Hypothalamus (tissue), 51 donors: ENCODE measurements around the gene VAV1.
"Not testable (repeated sequence)": the region's sequence is repeated elsewhere in the genome, so short reads cannot be mapped to it uniquely, and the experiment has no call there.

Source experiments
- DNase-seq, 51 donors: peaks; one replicate each; lab custom pipeline; 2025; lab: John Stamatoyannopoulos, UW

VAV1 gene

DNA sequence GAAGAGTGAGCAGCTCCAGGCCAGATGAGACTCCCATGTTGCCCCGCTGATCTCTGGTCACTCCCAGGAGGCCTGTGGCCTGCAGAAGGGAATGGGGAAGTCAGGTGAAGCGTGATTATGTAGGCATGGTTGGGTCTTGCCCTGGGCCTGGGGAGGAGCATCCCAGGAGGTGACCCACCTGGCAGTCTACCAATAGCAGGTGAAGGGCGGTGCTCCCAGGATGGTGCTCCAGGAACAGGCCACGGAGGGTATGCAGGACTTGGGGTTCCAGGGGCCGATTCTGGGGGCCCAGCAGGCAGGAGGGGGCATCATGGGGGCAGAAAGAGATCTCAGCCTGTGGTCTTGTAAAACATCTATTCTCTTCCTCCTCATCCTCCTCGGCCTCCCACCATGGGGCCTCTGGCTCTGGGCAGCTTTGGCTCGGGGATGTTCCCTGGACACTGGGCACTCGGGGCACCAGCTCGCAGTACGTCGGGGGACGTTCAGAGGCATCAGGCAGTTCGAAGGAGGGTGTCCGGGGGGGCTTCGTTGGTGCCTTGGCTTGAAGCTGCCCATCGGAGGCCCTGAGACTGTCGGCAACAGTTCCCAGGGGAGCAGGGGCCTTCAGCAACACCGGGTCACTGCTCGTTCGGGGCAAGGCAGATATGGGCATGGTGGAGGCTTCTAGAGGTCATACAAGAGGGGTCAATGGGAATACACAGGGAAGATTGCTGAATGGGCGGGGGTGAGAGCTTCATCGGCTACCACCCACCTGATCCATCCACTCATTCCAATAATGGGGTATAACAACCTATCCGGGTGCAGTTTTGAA lies 17.6 kb upstream of the VAV1 start:
- DNase-seq = no peak

DNA sequence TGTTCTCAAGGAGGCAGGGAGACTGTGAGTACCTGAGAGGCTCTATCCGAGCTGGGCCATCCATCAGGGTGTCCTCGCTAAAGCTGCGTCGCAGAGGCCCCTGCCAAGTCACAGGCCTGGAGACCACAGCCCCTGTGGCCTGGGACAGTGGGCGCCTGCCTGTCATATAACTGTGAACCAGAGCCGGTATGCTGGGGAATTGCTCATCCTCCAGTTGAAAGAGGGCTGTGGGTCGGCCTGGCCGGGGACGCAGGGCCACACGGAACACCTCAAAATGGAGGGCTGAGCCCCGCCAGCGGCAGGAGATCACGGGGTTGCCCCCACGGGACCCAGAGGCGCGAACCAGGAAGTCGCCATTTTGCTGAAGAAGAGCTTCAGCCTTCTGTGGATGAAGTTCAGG lies 11.9 kb upstream of the VAV1 start:
- DNase-seq = no peak

DNA sequence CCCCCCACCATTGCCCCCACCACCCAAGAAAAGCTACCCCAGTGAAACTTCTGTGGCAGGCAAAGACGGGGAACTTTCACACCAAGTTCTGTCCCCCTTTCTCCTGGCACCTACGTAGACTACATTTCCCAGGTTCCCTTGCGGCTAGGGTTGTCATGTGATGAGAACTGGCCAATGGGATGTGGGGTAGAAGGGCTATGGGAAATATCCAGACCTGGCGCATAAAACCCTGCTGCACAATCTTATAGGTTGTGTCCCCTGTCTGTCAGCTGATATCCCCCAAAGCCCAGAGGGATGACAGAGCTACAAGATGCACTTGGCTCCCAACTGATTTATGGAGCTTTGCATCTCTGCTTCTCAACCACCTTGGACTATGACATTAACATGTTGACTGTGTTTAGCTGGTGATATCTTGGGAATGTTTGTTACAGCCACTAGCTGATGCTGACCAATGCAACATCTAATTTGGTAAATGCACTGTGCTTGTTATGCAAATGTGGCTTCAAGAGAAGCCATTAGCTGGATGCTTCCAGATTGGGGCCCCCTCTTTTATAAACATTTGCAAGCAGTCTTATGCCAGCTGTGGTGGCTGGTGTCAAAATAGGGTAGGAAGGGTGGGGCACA lies 11.3 kb upstream of the VAV1 start:
- DNase-seq = no peak

DNA sequence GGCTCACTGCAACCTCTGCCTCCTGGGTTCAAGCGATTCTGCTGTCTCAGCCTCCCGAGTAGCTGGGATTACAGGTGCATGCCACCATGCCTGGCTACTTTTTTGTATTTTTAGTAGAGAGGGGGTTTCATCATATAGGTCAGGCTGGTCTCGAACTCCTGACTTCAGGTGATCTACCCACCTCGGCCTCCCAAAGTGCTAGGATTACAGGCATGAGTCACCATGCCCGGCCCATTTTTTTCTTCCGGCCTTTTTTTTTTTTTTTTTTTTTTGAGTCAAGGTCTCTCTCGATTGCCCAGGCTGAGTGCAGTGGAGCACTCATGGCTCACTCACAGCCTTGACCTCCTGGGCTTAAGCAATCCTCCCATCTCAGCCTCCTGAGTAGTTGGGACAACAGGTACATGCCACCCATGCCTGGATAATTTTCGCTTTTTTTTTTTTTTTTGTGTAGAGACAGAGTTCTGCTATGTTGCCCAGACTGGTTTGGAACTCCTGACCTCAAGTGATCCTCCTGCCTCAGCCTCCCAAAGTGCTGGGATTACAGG lies 10.2 kb upstream of the VAV1 start:
- not testable (repeated sequence) for DNase-seq

DNA sequence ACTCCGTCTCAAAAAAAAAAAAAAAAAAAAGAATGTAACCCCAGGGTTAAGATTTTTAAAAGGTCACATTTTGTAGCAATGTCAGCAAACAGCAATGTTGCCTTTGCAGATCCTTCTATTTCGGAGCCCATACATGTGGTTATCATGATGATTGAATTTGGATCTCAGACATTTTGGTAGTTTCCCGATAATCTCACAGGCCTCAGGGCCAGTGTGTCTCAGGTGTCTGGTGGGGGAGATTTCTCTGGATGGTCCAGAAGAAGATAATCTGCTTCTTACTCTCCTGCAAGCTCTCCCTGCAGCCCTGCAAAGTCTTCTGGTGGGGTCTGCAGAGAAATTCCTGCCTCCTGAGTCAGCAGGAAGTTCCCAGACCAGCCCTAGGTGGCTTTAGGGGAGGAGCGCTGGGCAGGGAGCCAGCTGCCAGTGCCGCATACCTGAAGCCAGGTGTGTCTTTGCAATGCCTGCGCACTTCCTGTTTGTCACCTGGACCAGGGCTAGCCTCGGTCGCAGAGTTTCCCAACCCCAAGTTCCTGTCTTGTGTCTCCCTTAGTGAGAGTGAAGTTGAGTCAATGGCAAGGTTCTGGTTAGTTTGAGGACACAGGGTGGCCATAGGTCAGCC lies 6.7 kb upstream of the VAV1 start:
- DNase-seq = no peak

DNA sequence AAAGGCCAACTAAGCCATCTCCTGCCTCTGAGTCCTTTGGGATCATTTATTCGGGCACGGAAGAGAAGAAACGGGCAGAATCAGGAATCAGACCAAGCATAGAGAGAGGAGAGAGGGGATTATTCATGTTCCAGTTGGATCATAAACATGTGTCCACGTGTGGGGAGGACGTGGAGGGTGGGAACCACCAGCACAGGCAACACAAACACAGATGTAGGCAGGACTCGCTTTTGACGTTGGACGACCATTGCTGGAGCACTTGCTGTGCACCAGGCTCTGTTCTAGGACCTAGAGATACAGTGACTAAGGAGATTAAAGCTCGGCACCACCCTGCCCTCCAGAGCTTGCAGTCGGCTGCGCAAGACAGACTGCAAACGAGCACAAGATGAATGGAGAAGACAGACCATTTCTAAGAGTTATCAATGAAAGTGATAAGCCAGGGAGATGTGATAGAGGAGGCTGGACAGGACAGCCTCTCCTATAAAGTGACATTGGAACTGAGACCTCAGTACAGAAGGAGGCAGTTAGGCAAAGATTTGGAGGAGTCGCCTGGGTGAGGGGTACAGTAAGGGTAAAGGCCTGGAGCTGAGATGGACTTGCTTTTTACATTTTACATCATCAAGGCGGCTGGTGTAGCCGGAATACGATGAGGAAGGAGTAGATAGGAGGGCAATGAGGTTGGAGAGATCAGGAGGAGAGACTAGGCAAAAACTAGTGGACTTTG lies 6.0 kb upstream of the VAV1 start:
- no peak for DNase-seq

DNA sequence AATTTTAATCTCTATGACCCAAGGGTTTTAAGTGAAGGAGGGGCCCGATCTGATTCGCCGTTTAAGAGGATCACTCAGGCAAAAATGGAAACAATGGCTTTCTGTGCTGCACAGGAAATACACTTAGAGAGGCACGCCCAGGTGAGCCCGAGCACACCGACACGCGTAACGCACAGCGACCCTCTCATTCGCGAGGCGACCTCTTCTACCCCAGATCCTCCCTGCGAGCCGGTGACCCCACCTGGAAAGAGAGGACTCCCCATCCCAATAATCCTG lies 5.5 kb upstream of the VAV1 start:
- DNase-seq = no peak

DNA sequence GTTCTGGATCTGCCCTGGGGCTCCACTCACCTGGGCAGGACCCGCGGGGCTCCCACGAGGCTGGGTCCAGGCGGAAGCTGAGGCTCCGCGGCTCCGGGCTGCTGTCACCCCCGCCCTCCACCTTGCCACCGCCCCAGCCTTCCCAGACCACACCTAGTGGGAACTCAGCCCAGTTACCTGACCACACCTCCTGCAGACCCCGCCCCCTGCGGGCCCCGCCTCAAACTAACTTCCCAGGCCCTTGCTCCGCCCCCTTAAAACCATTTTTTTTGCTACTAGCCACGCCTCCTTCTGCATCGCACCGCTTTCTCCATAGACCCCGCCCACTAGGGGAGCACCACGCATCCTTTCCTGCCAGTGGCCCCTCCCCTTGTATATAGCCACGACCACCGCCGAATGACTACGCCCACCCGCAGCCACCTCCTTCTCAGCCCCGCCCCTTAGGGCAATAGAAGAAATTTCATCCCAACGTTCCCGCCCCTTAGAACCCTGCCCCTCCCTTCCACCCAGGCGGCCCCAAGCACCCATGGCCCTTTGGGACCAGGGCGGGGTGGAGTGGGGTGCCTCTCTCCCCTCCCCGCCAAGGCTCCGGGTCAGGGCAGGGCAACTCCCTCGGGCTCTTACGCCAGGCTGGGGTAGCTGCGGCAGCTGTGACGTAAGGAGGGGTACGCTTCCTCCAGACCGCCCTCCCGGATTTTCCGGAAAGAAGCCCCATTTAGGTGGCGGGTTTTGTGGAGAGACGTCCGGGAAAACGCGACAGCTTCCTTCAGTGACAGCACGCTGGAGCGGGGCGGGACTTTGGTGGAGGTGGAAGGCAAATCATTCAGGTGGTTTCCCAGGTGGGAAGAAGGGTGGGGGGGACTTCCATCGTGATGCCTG lies 4.9 kb upstream of the VAV1 start, which contains the start of gene SH2D3A:
Gene SH2D3A (minus strand): TSS at position 79 of the 879 bp plus-strand sequence. CDS start 3,687 bp downstream, outside the sequence.
- DNase-seq = peak in 2 of 51 donors; percentile 6 to 11

DNA sequence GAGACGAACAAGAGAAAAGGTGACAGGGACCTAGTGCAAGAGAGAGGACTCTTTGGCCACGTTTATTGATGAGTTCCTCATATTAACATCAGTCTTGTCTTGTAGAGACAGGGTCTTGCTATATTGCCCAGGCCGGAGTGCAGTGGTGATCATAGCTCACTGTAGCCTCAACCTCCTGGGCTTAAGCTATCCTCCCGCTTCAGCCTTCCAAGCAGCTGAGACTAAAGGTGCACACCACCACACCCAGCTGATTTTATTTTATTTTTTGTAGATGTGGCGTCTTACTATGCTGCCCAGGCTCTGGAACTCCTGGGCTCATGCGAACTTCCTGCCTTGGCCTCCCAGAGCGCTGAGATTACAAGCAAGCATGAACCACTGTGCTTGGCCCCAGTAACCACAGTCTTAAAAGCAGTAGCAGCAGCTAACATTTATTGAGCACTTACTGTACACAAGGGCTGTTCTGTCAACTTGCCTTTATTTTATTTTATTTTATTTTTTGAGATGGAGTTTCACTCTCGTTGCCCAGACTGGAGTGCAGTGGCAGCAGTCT lies 4.2 kb upstream of the VAV1 start:
- DNase-seq = no peak

DNA sequence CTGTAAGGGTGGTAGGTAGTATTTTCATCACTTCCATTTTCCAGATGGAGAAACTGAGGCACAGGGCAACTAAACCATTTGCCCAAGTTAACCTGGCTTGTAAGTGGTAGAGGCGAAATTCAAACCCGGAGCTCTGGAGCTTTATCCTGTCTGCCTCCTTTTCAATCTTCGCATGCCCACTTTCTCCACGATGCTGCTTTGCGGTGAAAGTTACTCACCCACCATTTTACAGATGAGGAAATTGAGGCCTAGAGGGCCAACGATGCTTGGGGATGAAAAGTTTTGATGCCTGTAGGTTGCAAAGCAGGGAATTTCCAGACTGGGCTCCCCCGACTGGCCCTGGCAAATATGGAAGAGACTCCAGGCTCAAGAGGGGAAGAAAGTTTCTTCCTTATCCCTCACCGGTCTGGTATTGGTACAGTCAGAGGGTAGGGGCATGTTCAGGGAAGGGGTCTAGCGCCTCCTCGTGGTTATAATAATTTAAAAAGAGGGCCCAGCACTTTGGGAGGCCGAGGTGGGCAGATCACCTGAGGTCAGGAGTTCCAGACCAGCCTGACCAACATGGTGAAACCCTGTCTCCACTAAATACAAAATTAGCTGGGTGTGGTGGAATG lies 3.4 kb upstream of the VAV1 start:
- no peak for DNase-seq

DNA sequence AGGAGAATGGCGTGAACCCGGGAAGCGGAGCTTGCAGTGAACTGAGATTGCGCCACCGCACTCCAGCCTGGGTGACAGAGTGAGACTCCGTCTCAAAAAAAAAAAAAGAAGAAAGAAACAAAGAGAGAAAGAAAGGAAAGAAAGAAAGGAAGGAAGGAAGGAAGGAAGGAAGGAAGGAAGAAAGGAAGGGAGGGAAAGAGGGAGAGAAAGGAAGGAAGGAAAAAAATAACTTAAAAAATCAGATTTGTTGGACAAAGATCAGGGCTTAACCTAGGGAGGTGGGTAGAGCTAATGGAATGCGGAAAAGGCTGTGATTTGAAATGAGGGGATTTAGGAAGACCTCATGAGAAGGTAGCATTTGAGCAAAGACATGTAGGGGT lies 870 bp upstream of the VAV1 start:
- DNase-seq = not testable (repeated sequence)

DNA sequence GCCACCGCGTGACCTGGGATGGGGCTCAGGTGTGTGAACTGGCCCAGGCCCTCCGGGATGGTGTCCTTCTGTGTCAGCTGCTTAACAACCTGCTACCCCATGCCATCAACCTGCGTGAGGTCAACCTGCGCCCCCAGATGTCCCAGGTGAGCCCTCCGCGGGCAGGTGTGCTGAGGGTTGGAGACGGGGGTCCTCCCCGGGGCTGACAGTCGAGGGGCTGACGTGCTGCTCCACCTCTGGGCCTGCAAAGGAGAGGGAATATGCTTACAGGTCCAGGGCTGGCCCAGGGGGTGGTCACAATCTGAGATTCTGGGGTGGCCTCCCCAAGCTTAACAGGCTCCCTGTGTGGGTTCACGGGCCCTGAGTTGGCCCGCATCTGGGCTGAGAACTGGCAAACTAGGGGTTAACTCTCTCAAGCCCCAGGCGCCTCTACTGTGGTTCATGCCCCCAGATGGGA lies 386 bp downstream of the VAV1 start:
- DNase-seq = no peak

DNA sequence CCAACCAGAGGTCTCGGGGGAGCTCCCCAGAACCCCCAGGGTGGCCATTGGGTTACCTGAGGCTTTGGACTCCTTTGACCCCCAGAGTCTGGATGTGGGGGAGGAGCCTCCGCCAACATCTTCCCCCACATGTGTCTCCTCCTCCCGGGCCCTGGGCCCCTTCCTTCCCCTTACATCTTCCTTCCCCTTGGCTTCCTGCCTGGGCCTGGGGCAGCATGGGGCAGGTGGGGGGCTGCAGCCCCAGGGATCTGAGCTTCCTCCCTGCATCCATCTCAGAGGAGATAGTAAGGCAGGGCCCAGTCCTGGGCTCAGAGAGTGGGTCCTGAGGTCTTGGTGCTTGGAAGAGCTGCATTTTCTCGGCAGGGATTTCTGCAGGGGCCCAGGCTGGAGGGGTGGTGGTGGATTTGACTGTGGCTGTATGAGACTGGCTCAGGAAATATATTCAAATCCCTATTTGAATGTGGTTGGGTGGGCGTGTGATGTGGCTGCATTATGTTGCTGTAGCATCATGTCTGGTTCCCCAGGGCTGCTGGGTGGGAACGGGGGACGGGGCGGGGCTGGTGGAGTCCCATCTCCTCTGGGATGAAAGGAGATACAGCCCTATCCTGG lies 919 bp downstream of the VAV1 start:
- DNase-seq = peak in 13 of 51 donors; percentile 0 to 35 (median 14)

DNA sequence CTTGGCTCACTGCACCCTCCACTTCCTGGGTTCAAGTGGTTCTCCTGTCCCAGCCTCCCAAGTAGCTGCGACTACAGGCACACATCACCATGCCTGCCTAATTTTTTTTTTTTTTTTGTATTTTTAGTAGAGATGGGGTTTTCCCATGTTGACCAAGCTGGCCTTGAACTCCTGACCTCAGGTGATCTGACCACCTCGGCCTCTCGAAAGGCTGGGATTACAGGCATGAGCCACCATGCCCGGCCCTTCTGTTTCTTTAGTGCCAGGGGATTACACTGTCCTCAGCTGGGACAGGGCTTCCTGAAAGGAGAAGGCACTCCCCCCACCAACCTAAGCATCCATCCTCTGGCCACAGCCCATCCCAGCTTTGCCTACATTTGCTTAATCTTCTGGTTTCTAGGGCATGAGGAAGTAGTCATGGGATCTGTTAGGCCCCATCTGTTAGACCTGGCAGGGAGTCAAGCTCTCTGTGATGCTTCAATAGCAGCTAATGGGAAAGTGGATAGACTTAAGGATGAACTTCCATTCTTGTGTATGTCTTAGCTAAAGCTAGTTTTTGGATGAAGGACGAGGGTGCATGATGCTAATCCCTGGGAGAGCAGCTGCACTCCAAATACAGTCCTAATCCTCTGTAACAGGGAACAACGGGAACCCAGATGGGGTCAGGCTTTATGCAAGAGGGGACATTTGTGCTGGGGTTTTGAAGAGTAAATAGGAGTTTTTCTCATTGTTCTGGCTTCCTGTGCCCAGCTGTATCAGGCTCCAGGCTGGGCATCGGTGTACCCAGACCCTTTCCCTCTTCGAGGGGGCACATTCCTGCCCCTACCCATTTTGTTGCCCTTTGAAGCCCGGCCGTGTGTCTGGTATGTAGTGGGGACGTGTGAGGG lies 2.6 kb downstream of the VAV1 start:
- DNase-seq = no peak

DNA sequence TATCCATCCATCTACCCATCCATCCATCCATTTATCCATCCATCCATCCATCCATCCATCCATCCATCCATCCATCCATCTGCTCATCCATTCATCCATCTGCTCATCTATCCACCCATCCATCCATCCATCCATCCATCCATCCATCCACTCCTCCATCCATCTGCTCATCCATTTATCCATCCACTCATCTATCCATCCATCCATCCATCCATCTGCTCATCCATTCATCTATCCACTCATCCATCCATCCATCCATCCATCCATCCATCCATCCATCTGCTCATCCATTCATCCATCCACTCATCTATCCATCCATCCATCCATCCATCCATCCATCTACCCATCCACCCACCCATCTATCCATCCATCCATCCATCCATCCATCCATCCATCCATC lies 3.5 kb downstream of the VAV1 start:
- not testable (repeated sequence) for DNase-seq

DNA sequence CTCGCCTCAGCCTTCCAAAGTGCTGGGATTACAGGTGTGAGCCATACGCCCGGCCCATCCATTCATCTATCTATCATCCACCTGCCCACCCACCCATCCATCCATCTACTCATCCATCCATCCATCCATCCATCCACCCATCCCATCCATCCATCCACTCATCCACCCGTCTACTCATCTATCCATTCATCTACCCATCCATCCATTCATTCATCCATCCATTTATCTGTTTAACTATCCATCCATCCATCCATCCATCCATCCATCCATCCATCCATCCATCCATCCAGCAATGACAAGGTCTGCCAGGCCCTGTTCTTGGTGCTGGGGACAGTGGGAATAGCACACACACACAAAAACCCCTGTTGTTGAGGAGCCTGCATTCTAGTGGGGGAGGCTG lies 4.5 kb downstream of the VAV1 start:
- no peak for DNase-seq

DNA sequence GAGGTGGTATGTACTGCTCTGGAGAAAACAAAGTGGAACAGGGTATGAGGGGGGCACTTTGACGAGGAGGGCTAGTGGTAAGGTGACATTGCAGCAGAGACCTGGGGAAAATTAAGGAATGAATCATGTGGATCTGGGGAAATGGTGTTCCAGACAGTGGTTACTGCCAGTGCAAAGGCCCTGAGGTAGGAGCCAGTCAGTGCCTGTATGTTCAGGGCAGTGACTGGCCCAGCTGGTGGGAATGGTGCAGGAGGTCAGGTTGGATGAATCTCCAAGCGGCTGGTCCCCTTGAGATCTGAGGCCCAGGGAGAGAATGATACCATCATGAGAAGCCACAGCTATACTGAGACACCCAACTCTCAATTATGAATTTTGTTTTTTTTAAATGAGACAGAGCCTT lies 4.9 kb downstream of the VAV1 start:
- DNase-seq = no peak

DNA sequence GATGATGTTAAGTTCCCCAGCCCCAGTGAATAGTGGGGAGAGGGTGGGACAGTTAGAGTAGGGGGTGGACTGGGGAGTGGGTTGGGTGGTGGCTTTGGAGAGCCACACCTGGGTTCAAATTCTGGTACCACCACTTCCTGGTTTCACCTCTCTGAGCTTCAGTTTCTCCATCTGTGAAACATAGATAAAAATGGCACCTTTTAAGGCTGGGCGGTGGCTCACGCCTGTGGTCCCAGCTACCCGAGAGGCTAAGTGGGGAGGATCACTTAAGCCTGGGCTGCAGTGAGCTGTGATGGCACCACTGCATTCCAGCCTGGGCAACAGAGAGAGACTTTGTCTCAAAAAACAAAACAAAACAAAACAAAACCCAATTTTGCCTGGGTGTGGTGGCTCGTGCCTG lies 5.9 kb downstream of the VAV1 start:
- no peak for DNase-seq
